NT2/D1 (cell line): ENCODE measurements around the gene TMEM117.

Experiments used
- DNase-seq: peaks from one replicate; pipeline ENCODE4 v3.0.0-alpha.2; 2011; ENCODE audit warnings: low read depth, low spot score
- H3K27me3 ChIP-seq: 2 replicates; pipeline ENCODE4 v1.6.0; 2011; ENCODE audit warnings: mild to moderate bottlenecking; ENCODE audit not compliant: insufficient read length, insufficient read depth
- H3K36me3 ChIP-seq: 2 replicates; pipeline ENCODE4 v1.6.1; 2011; ENCODE audit warnings: mild to moderate bottlenecking, low read length, mixed read lengths; ENCODE audit not compliant: insufficient read depth, insufficient read length
- H3K4me1 ChIP-seq: 2 replicates; pipeline ENCODE4 v1.5.1; 2011; ENCODE audit not compliant: insufficient read depth, insufficient read length
- H3K4me3 ChIP-seq: 2 replicates; pipeline ENCODE4 v1.5.1; 2011; ENCODE audit warnings: low read depth; ENCODE audit not compliant: insufficient read length
- H3K9ac ChIP-seq: 2 replicates; pipeline ENCODE4 v1.6.0; 2011; ENCODE audit warnings: low read depth; ENCODE audit not compliant: insufficient read length
- H3K9me3 ChIP-seq: 2 replicates; pipeline ENCODE4 v1.5.1; 2011; ENCODE audit warnings: mild to moderate bottlenecking, low read length; ENCODE audit not compliant: insufficient read depth
- SUZ12 ChIP-seq: IDR thresholded peaks from 2 replicates; pipeline ENCODE4 v1.6.1; 2011; ENCODE audit not compliant: insufficient read length, insufficient read depth; ENCODE audit errors: extremely low read depth
- YY1 ChIP-seq: IDR thresholded peaks from 2 replicates; pipeline ENCODE4 v1.6.1; 2011; ENCODE audit not compliant: insufficient read length, insufficient read depth
- ZNF274 ChIP-seq: IDR thresholded peaks from 2 replicates; pipeline ENCODE4 v1.6.1; 2011; ENCODE audit warnings: mild to moderate bottlenecking, low read depth, low read length

Gene TMEM117

DNA sequence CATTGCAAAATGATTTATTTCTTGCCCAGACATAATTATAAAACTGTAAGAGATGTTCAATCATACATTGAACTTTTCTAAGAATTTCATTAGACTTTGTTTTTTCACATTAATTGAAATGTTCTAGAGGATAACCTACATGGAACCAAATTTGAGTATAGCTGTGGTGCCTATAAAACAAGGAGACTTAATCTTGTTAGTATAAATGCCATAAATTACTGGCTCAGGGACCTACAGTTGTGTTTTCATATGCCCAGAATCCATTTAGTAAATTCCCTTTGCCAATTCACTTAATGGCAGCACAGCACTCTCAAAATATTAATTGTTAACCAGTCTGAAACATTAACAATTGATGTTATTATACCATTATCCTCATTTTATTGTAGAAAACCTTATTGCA, 551.7 kb downstream of the TMEM117 start:
- H3K9me3 ChIP-seq: no peaks in the 10 kb centered on the region
- H3K27me3 ChIP-seq: no peaks in the 10 kb centered on the region
- H3K9ac ChIP-seq: no peak overlapping the region
- H3K36me3 ChIP-seq: no peaks in the 10 kb centered on the region
- H3K4me3 ChIP-seq: no peak overlapping the region
- TF ChIP-seq SUZ12: no peak
- no peak for TF ChIP-seq ZNF274
- TF ChIP-seq YY1: no peak
- H3K4me1 ChIP-seq: no peaks in the 10 kb centered on the region
- DNase-seq: no peak

DNA sequence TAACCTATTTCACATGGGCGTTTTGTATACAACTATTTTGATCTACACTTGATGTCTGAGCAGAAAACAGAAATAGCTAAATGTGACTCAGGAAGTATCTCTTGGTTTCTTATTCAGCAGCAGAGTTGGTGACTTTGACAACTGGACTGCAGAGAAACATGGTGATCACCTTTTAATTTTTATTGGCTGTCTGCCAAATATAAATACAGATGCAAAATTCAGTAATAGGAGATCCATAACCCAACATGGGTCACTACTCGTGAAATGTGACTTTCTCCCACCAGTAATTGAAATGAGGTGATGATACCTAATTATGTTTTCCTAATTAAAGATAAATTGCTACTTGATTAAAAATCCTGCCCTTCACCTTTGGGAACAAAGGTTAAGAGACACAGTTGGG, 553.2 kb downstream of the TMEM117 start:
- Histone ChIP-seq H3K4me1 (no peaks in the 10 kb centered on the region), H3K4me3 (no peak overlapping the region), H3K36me3 (no peaks in the 10 kb centered on the region), H3K9me3 (no peaks in the 10 kb centered on the region), H3K9ac (no peak overlapping the region), H3K27me3 (no peaks in the 10 kb centered on the region)
- TF ChIP-seq SUZ12: no peak
- no peak for TF ChIP-seq YY1
- TF ChIP-seq ZNF274: no peak
- no peak for DNase-seq

DNA sequence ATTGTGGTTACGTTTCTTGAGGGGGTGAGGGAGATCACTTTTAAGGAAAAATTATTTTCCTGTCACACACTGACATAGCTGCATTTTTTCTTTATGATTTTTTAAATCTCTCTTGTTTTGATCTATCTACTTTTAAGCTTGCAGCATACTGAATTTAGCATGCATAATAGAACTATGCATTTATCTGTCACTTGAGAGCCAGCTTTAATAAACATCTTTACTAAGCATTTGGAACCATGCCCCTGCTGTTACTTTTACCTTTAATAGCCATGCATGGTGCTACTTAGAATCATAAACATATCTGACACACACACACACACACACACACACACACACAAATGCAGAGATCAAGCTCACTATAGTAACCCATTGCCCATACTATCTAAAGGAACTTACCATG, 554.0 kb downstream of the TMEM117 start:
- Histone ChIP-seq H3K4me3 (no peak overlapping the region), H3K27me3 (no peaks in the 10 kb centered on the region), H3K9me3 (no peaks in the 10 kb centered on the region), H3K4me1 (no peaks in the 10 kb centered on the region), H3K9ac (no peak overlapping the region), H3K36me3 (no peaks in the 10 kb centered on the region)
- no peak for DNase-seq
- no peak for TF ChIP-seq YY1

GRCh38 chr12:44397631-44398030, 561.8 kb downstream of the TMEM117 start:
- Histone ChIP-seq H3K36me3 (no peaks in the 10 kb centered on the region), H3K27me3 (no peaks in the 10 kb centered on the region), H3K4me1 (no peaks in the 10 kb centered on the region), H3K9me3 (no peaks in the 10 kb centered on the region), H3K9ac (no peak overlapping the region), H3K4me3 (no peak overlapping the region)
- no peak for DNase-seq
- no peak for TF ChIP-seq SUZ12
- TF ChIP-seq ZNF274: no peak
- TF ChIP-seq YY1: no peak

DNA sequence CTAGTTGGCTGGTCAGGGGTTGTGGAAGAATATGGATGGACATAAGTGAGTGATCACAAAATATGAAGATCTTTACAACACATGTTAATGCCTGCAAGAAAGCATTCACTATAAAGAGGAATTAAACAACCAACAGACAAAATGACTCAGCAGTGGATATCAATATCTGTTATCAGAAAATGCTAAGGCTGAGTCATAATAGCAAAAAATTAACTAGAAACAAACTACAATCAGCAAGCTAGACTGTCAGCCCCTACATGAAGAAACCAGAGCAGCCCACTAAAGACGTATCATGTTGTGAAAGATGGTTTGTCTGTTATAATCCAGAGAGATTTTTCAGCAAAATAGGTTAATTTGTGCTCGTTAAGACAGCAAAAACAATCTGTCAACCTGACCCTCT, 567.3 kb downstream of the TMEM117 start:
- H3K36me3 ChIP-seq: no peaks in the 10 kb centered on the region
- no peak for DNase-seq
- no peaks in the 10 kb centered on the region for H3K4me1 ChIP-seq
- no peaks in the 10 kb centered on the region for H3K9me3 ChIP-seq
- no peaks in the 10 kb centered on the region for H3K27me3 ChIP-seq
- no peak overlapping the region for H3K4me3 ChIP-seq
- TF ChIP-seq ZNF274 (no peak), YY1 (no peak), SUZ12 (no peak)
- H3K9ac ChIP-seq: no peak overlapping the region

DNA sequence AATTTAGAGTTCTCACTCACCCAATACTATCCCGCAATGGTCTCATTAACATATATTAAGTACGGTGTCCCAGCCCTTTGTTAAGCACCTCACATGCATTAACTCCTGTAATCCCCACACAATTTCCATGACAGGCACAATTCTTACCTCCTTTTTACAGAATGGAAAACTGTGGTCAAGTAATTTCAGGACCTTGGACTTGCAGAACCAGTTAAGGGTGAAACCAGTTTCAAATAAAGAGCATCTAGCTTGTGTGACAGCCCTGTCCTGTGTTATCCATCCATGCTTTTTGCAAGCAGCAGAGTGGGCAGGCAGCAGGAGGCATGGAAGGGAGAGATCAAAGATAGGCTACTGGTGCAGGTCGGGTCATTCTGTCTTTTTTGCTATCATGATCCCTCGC, 569.4 kb downstream of the TMEM117 start:
- peak; percentile 46 for DNase-seq
- Histone ChIP-seq H3K9me3 (no peaks in the 10 kb centered on the region), H3K27me3 (no peaks in the 10 kb centered on the region), H3K9ac (no peak overlapping the region), H3K4me3 (no peak overlapping the region), H3K36me3 (no peaks in the 10 kb centered on the region), H3K4me1 (no peaks in the 10 kb centered on the region)
- TF ChIP-seq ZNF274 (no peak), SUZ12 (no peak), YY1 (no peak)

DNA sequence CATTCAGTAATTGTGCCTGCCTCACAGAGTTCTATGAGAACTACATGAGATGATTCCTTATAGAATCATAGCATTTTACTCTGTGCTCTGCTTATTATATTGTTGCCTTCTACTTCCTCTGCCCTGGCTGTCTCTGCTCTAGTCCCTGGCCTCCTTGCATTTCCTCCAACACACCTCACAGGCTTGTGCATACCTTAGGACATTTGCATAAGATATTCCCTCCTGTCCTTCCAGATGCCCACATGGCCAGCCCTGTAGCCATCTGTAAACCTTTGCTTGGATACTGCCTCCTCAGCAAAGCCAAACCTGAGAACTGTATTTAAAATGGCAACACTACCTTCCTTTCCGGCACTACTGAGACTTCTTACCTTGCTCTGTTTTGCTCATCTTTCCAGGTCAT, 586.7 kb downstream of the TMEM117 start:
- no peaks in the 10 kb centered on the region for H3K36me3 ChIP-seq
- no peaks in the 10 kb centered on the region for H3K27me3 ChIP-seq
- H3K4me1 ChIP-seq: no peaks in the 10 kb centered on the region
- no peak overlapping the region for H3K9ac ChIP-seq
- DNase-seq: no peak
- H3K9me3 ChIP-seq: no peaks in the 10 kb centered on the region
- H3K4me3 ChIP-seq: no peak overlapping the region
- TF ChIP-seq YY1 (no peak), ZNF274 (no peak), SUZ12 (no peak)

DNA sequence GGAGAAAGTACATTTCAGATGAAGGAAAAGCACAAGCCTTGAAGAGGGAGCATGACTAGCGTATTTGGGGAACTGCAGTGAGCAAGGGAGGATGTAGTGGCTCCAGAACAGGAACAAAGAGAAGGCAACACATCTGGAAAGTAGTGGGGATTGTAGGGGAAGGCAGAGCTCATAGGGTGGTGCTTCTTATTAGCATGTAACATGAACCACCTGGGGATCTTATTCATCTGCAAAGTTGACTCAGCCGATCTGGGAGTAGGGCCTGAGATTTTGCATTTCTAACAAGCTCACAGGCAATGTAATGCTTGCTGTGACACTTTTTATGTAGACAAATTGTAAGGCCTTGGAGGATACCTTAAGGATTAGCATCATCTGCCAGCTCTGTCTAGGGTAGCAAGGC, 592.9 kb downstream of the TMEM117 start:
- peak; percentile 66 for DNase-seq
- no peaks in the 10 kb centered on the region for H3K4me1 ChIP-seq
- H3K9ac ChIP-seq: no peak overlapping the region
- H3K4me3 ChIP-seq: no peak overlapping the region
- no peaks in the 10 kb centered on the region for H3K36me3 ChIP-seq
- TF ChIP-seq ZNF274: no peak
- no peak for TF ChIP-seq YY1
- no peak for TF ChIP-seq SUZ12
- no peaks in the 10 kb centered on the region for H3K9me3 ChIP-seq
- H3K27me3 ChIP-seq: no peaks in the 10 kb centered on the region
